ENCODE data around the gene CDC42EP2. TPM values are rescaled to one million over a fixed set of nuclear protein-coding genes. Genes with fewer than 3 reads are reported as not detected.

Gene CDC42EP2
- total RNA-seq, 1 donor from 2014 or later, result 23.5 TPM

GRCh38 chr11:65303555-65303954, 11.1 kb upstream of the CDC42EP2 start:
- DNase-seq, result no peak
- Mint-ChIP-seq H3K36me3 (ENCODE audit: unreplicated experiment) (no peaks in the 10 kb centered on the region), H3K9me3 (ENCODE audit: unreplicated experiment) (peaks cover 7% of the 10 kb centered on the region), H3K4me1 (ENCODE audit: low read depth, unreplicated experiment) (peaks cover 23% of the 10 kb centered on the region), H3K27ac (ENCODE audit: unreplicated experiment) (no peak overlapping the region), H3K4me3 (ENCODE audit: unreplicated experiment) (no peak overlapping the region), H3K27me3 (ENCODE audit: unreplicated experiment) (peaks cover 13% of the 10 kb centered on the region)
- TF ChIP-seq CTCF (IDR thresholded peaks at IDR 0.05; ENCODE audit: partially characterized antibody, unreplicated experiment), result no peak

- peaks cover 7% of the 10 kb centered on the region for H3K9me3 Mint-ChIP-seq (ENCODE audit: unreplicated experiment)
- peaks cover 24% of the 10 kb centered on the region for H3K4me1 Mint-ChIP-seq (ENCODE audit: low read depth, unreplicated experiment)
- H3K27me3 Mint-ChIP-seq (ENCODE audit: unreplicated experiment), result peaks cover 15% of the 10 kb centered on the region
Observed at GRCh38 chr11:65304110-65304509, 10.6 kb upstream of the CDC42EP2 start.

GRCh38 chr11:65304613-65305012, 10.1 kb upstream of the CDC42EP2 start:
- Mint-ChIP-seq H3K9me3 (ENCODE audit: unreplicated experiment) (peaks cover 7% of the 10 kb centered on the region), H3K36me3 (ENCODE audit: unreplicated experiment) (no peaks in the 10 kb centered on the region), H3K27me3 (ENCODE audit: unreplicated experiment) (peaks cover 15% of the 10 kb centered on the region), H3K4me3 (ENCODE audit: unreplicated experiment) (no peak overlapping the region), H3K27ac (ENCODE audit: unreplicated experiment) (no peak overlapping the region), H3K4me1 (ENCODE audit: low read depth, unreplicated experiment) (peaks cover 24% of the 10 kb centered on the region)
- DNase-seq, result no peak
- no peak for TF ChIP-seq CTCF (IDR thresholded peaks at IDR 0.05; ENCODE audit: partially characterized antibody, unreplicated experiment)

More at GRCh38 chr11:65304110-65304509, 10.6 kb upstream of the CDC42EP2 start:
- no peak for TF ChIP-seq CTCF (IDR thresholded peaks at IDR 0.05; ENCODE audit: partially characterized antibody, unreplicated experiment)
- Mint-ChIP-seq H3K27ac (ENCODE audit: unreplicated experiment) (no peak overlapping the region), H3K36me3 (ENCODE audit: unreplicated experiment) (no peaks in the 10 kb centered on the region), H3K4me3 (ENCODE audit: unreplicated experiment) (no peak overlapping the region)
- no peak for DNase-seq

GRCh38 chr11:65305501-65306268, 9.0 kb upstream of the CDC42EP2 start:
- Mint-ChIP-seq H3K4me3 (ENCODE audit: unreplicated experiment) (no peak overlapping the region), H3K36me3 (ENCODE audit: unreplicated experiment) (no peaks in the 10 kb centered on the region), H3K27ac (ENCODE audit: unreplicated experiment) (no peak overlapping the region), H3K4me1 (ENCODE audit: low read depth, unreplicated experiment) (peaks cover 23% of the 10 kb centered on the region), H3K9me3 (ENCODE audit: unreplicated experiment) (peaks cover 1% of the 10 kb centered on the region), H3K27me3 (ENCODE audit: unreplicated experiment) (peaks cover 13% of the 10 kb centered on the region)
- DNase-seq, result no peak
- TF ChIP-seq CTCF (IDR thresholded peaks at IDR 0.05; ENCODE audit: partially characterized antibody, unreplicated experiment), result no peak
